A549 (cell line): ENCODE data around the gene LINGO4. TPM values are rescaled to one million over a fixed set of nuclear protein-coding genes. Genes with fewer than 3 reads are reported as not detected.
A peak's percentile ranks its signal among the peaks of the same experiment; 100 is the strongest.

Source experiments
- ATAC-seq, 2 experiments: fragments of 200-7000 bp in 1 of 2; fragments of >200 bp in 1 of 2; cut with Nextera tagmentation in 1 of 2; cut with Tn5 transposase in 1 of 2; 3 replicates each; pipeline versions ENCODE4 v1.8.0 to v1.9.1; 2018 to 2020; ENCODE audit warnings: mild to moderate bottlenecking in 1 of 2, moderate library complexity in 1 of 2
- CTCF ChIA-PET: fragments of 300-600 bp; sonication (Branson Sonifier 250); formaldehyde crosslinking; extraction: SDS; loops from one replicate; lab custom pipeline; 2021; ENCODE audit warnings: antibody characterized with exemption, inconsistent platforms; lab: Yijun Ruan, JAX
- POLR2A ChIA-PET: fragments of 350-600 bp; formaldehyde crosslinking; extraction: SDS; loops from one replicate; lab custom pipeline; 2021; ENCODE audit warnings: antibody characterized with exemption, inconsistent platforms; lab: Yijun Ruan, JAX
- DNase-seq, 2 experiments: peaks; one replicate each; pipeline versions ENCODE4 v3.0.0 to v3.0.0-alpha.2; 2011 to 2016; ENCODE audit warnings: low read depth in 1 of 2, low spot score in 1 of 2
- FAIRE-seq: peaks from 2 replicates; lab custom pipeline; 2011; peaks lifted over from hg19 to GRCh38; lab: Jason Lieb, UNC
- H3K27ac ChIP-seq, 2 experiments: fragments of >200 bp; sonication (Bioruptor Twin); formaldehyde crosslinking; 3 replicates each; pipeline ENCODE4 v1.5.1; 2016 to 2017
- H3K4me1 ChIP-seq: fragments of >200 bp; sonication (Bioruptor Twin); formaldehyde crosslinking; 3 replicates; pipeline ENCODE4 v1.6.1; 2016
- H3K4me2 ChIP-seq: fragments of >200 bp; sonication (Bioruptor Twin); formaldehyde crosslinking; 3 replicates; pipeline ENCODE4 v1.6.1; 2016
- H3K4me3 ChIP-seq: fragments of >200 bp; sonication (Bioruptor Twin); formaldehyde crosslinking; 3 replicates; pipeline ENCODE4 v1.5.1; 2016
- H3K9me3 ChIP-seq: fragments of >200 bp; sonication (Bioruptor Twin); formaldehyde crosslinking; 3 replicates; pipeline ENCODE4 v1.6.1; 2016
- CBX2 ChIP-seq: fragments of 200-600 bp; sonication (generic); IDR thresholded peaks from 2 replicates; pipeline ENCODE4 v1.6.1; 2016; ENCODE audit warnings: low read depth, mild to moderate bottlenecking, borderline replicate concordance
- CEBPB ChIP-seq, 2 experiments: fragments of >200 bp in 1 of 2; sonication (Bioruptor Twin) in 1 of 2; formaldehyde crosslinking in 1 of 2; IDR thresholded peaks; 2 replicates each; pipeline ENCODE4 v1.6.1; 2012 to 2016
- CHD2 ChIP-seq: fragments of 150-350 bp; IDR thresholded peaks from 2 replicates; pipeline ENCODE4 v1.6.1; 2014; ENCODE audit warnings: low read length; ENCODE audit not compliant: partially characterized antibody
- CTCF ChIP-seq: fragments of >200 bp; sonication (Bioruptor Twin); formaldehyde crosslinking; IDR thresholded peaks from 3 replicates; pipeline ENCODE4 v1.5.1; 2016
- E2F6 ChIP-seq: IDR thresholded peaks from 2 replicates; pipeline ENCODE4 v1.6.1; 2012; ENCODE audit warnings: low read depth, borderline replicate concordance
- EHMT2 ChIP-seq: fragments of 200-600 bp; sonication (generic); IDR thresholded peaks from 2 replicates; pipeline ENCODE4 v1.6.1; 2016; ENCODE audit warnings: antibody characterized with exemption, low read depth, mild to moderate bottlenecking, moderate library complexity
- ELK1 ChIP-seq: fragments of 150-350 bp; IDR thresholded peaks from 2 replicates; pipeline ENCODE4 v1.6.1; 2014; ENCODE audit warnings: low read depth, mild to moderate bottlenecking, low read length
- FOXS1 ChIP-seq: fragments of 250-450 bp; sonication (Bioruptor Pico); IDR thresholded peaks from 2 replicates; pipeline ENCODE4 v1.5.0; 2020; ENCODE audit warnings: mild to moderate bottlenecking, moderate library complexity
- HDAC2 ChIP-seq: fragments of 200-600 bp; sonication (generic); IDR thresholded peaks from 2 replicates; pipeline ENCODE4 v1.6.1; 2016
- HEYL ChIP-seq: fragments of 250-450 bp; sonication (Bioruptor Pico); IDR thresholded peaks from 2 replicates; pipeline ENCODE4 v1.8.0; 2021; ENCODE audit warnings: mild to moderate bottlenecking, moderate library complexity
- HOXA7 ChIP-seq: fragments of 250-450 bp; sonication (Bioruptor Pico); IDR thresholded peaks from 2 replicates; pipeline ENCODE4 v1.5.0; 2020; ENCODE audit warnings: mild to moderate bottlenecking, moderate library complexity
- JUN ChIP-seq, 2 experiments: fragments of >200 bp; sonication (Bioruptor Twin); formaldehyde crosslinking; IDR thresholded peaks; 2 replicates in 1 of 2; 3 replicates in 1 of 2; pipeline ENCODE4 v1.6.1; 2016 to 2017
- KDM1A ChIP-seq: fragments of 200-600 bp; sonication (generic); IDR thresholded peaks from 2 replicates; pipeline ENCODE4 v1.6.1; 2016; ENCODE audit warnings: low read depth, mild to moderate bottlenecking
- KDM5A ChIP-seq: fragments of 200-600 bp; sonication (generic); IDR thresholded peaks from 2 replicates; pipeline ENCODE4 v1.6.1; 2016; ENCODE audit warnings: antibody characterized with exemption, mild to moderate bottlenecking
- NPAS2 ChIP-seq: fragments of 250-450 bp; sonication (Bioruptor Pico); IDR thresholded peaks from 2 replicates; pipeline ENCODE4 v1.8.0; 2022; ENCODE audit warnings: mild to moderate bottlenecking, moderate library complexity, borderline replicate concordance
- PBX3 ChIP-seq: IDR thresholded peaks from 2 replicates; pipeline ENCODE4 v1.6.1; 2012
- PHF8 ChIP-seq: fragments of 200-600 bp; sonication (generic); IDR thresholded peaks from 2 replicates; pipeline ENCODE4 v1.6.1; 2016; ENCODE audit warnings: low read depth, mild to moderate bottlenecking, antibody characterized with exemption, moderate library complexity, borderline replicate concordance
- POLR2A ChIP-seq: IDR thresholded peaks from 2 replicates; pipeline ENCODE4 v1.6.1; 2012; ENCODE audit warnings: mild to moderate bottlenecking, low read length
- POLR2AphosphoS2 ChIP-seq: conservative IDR thresholded peaks from 2 replicates; pipeline ENCODE4 v1.6.1; 2012; ENCODE audit warnings: low read length, improper control_type of control experiment, inconsistent platforms
- REST ChIP-seq: fragments of 200-600 bp; sonication (generic); IDR thresholded peaks from 2 replicates; pipeline ENCODE4 v1.6.1; 2016; ENCODE audit warnings: antibody characterized with exemption, mild to moderate bottlenecking, moderate library complexity
- RFX5 ChIP-seq: fragments of 450-650 bp; IDR thresholded peaks from 2 replicates; pipeline ENCODE4 v1.7.1; 2014; ENCODE audit warnings: antibody characterized with exemption, mild to moderate bottlenecking, moderate library complexity
- TFCP2L1 ChIP-seq: fragments of 250-450 bp; sonication (Bioruptor Pico); IDR thresholded peaks from 2 replicates; pipeline ENCODE4 v1.5.0; 2021; ENCODE audit warnings: mild to moderate bottlenecking
- ZFP36 ChIP-seq: fragments of 450-650 bp; IDR thresholded peaks from 2 replicates; pipeline ENCODE4 v1.6.1; 2014; ENCODE audit warnings: borderline replicate concordance; ENCODE audit not compliant: partially characterized antibody
- WGBS: methylation state at CpG from one replicate; pipeline ENCODE4 v1.1.6; 2017; ENCODE audit errors: missing lambda C conversion rate; 5-methylcytosine and 5-hydroxymethylcytosine counted together
- polyA plus RNA-seq, 4 experiments: library from polyadenylated mRNA; depleted of rRNA in 3 of 4; stranded (reverse); fragments of >200 nt; fragmentation: RNase III in 1 of 4; extraction: RNeasy Plus Mini Kit Qiagen cat#74134 plus additional on column Dnase treatment in 1 of 4; gene quantifications; 2 replicates in 3 of 4; 3 replicates in 1 of 4; pipeline ENCODE4 v1.2.3, GENCODE V29; 2011 to 2017

LINGO4 gene
- polyA plus RNA-seq, 2 of the 4 experiments (the other 2 are of a cell fraction), result not detected

GRCh38 chr1:151832318-151832980, 27.2 kb upstream of the LINGO4 start:
- TF ChIP-seq CEBPB (IDR thresholded peaks at IDR 0.05) (no peak), KDM5A (no peak), HDAC2 (no peak), REST (no peak)
- peaks cover 24% of the 10 kb centered on the region for H3K4me1 ChIP-seq
- H3K27ac ChIP-seq, result peak overlapping the region; percentile 25 to 48; a peak in 4 of 6 replicates
- no peak overlapping the region for H3K4me2 ChIP-seq
- peak in 1 of 2 experiments; percentile 11; a peak in 1 of 6 replicates for ATAC-seq
- CTCF ChIA-PET, result interaction anchor here (0.8 to 3.0 kb wide), 6 partner anchors 8 to 371 kb away, joined by 3 to 10 read pairs (median 3); no protein-coding TSS in a partner anchor
- H3K9me3 ChIP-seq, result no peaks in the 10 kb centered on the region
- WGBS, result 62% methylated on average over 10 of the region's 10 CpGs
- H3K4me3 ChIP-seq, result no peak overlapping the region
- DNase-seq, result peak in 1 of 2 experiments; percentile 38
- no peak for FAIRE-seq
- POLR2A ChIA-PET, result interaction anchor here (0.5 to 0.9 kb wide), 2 partner anchors 70 to 757 kb away, joined by 3 read pairs; partner anchors contain the start of gene MRPL9

- DNase-seq (no peak), FAIRE-seq (no peak), ATAC-seq (no peak)
- ChIA-PET CTCF (interaction anchor here (1.2 to 3.0 kb wide), 2 partner anchors 97 to 238 kb away, joined by 3 to 10 read pairs; no protein-coding TSS in a partner anchor), POLR2A (no interaction called here)
- 56% methylated on average over 5 of the region's 5 CpGs for WGBS
- TF ChIP-seq POLR2A (no peak), RFX5 (no peak), CBX2 (no peak), FOXS1 (CRISPR knock-in tag) (no peak), ZFP36 (no peak), HOXA7 (no peak), JUN (IDR thresholded peaks at IDR 0.05) (no peak), E2F6 (no peak), HEYL (CRISPR knock-in tag) (no peak), PBX3 (no peak), CHD2 (no peak), KDM1A (no peak), TFCP2L1 (CRISPR knock-in tag) (no peak), EHMT2 (no peak), POLR2AphosphoS2 (no peak), CTCF (no peak), ELK1 (no peak), NPAS2 (no peak), PHF8 (no peak)
- Histone ChIP-seq H3K4me1 (peaks cover 22% of the 10 kb centered on the region), H3K4me2 (peak within 1 kb of the TSS; percentile 37), H3K9me3 (no peaks in the 10 kb centered on the region), H3K4me3 (no peak within 1 kb of the TSS), H3K27ac (peak within 1 kb of the TSS; percentile 25 to 48; a peak in 4 of 6 replicates)
Measured at GRCh38 chr1:151831605-151832004, 26.4 kb upstream of the LINGO4 start, which contains the start of gene RORC. RORC (minus strand) TSS chr1:151831802; CDS start chr1:151831764, 38 bp downstream.
